Astrocyte of the cerebellum (primary cell): ENCODE results near the gene SDC1.

Experiments
- DNase-seq: peaks from one replicate; pipeline ENCODE4 v3.0.0-alpha.2; 2011; ENCODE audit warnings: low read depth
- H3K4me3 ChIP-seq: 2 replicates; pipeline ENCODE4 v1.5.1; 2011; ENCODE audit warnings: mild to moderate bottlenecking, low read depth, low read length, moderate library complexity
- in situ Hi-C: cut with HindIII; loops from 2 replicates; pipeline ENCODE4 v1.10.0; 2017; ENCODE audit warnings: low sequenced_read_pairs
- TF ChIP-seq, protein P1 (sequence below): IDR thresholded peaks from 2 replicates; pipeline ENCODE4 v1.5.1; 2012; ENCODE audit warnings: low read length, low read depth, moderate library complexity, mild to moderate bottlenecking; ENCODE audit errors: missing control alignments

Gene SDC1

DNA sequence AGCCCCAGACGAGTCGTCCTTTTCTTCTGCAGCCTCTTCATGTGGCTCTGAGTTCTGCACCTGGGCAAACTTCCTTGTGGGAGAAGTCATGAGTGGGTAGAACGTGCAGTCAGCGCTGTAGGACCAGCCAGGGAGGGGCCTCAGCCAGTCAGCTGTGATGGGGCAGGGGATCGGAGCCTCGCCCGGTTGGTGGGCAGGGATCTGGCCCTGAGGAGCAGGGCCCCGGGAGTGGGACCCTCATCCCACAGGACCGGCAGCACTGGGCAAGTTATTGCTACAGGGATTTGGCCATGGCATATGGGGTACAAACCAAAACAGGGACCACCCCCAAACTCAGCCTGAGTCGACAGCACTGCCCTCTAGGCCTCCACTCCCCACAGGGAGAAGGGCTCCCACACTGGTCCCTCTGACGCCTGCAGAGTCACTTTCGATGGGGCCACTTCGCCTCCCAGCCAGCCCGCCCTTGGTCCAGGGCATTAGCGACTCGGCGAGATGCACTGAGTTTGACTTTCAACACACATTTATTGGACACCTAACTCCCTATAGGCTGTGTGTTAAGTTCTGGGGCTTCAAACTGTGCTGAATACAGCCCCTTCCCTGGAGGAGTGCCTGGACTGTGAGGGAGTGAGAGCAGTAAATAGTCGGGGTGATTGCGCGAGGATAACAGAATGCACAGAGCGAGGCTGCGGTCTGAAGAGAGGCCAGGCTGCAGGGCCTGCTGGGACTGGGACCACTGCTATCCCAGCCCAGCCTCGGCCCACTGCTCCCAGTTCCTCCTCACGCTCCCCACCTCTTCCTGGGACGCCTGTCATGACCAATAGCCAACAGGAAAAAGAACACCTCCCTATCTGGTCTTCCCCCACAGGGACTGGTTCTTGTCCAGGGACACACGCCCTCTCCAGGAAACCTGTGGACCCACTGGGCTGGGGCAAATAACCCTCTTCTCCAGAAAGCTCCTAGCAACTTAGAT lies 55.9 kb downstream of the SDC1 start:
- H3K4me3 ChIP-seq = no peak overlapping the region
- in situ Hi-C loops = loop anchor here (5.0 kb wide), 1 partner anchor 38 kb away; no protein-coding TSS in a partner anchor
- TF ChIP-seq, protein P1, sequence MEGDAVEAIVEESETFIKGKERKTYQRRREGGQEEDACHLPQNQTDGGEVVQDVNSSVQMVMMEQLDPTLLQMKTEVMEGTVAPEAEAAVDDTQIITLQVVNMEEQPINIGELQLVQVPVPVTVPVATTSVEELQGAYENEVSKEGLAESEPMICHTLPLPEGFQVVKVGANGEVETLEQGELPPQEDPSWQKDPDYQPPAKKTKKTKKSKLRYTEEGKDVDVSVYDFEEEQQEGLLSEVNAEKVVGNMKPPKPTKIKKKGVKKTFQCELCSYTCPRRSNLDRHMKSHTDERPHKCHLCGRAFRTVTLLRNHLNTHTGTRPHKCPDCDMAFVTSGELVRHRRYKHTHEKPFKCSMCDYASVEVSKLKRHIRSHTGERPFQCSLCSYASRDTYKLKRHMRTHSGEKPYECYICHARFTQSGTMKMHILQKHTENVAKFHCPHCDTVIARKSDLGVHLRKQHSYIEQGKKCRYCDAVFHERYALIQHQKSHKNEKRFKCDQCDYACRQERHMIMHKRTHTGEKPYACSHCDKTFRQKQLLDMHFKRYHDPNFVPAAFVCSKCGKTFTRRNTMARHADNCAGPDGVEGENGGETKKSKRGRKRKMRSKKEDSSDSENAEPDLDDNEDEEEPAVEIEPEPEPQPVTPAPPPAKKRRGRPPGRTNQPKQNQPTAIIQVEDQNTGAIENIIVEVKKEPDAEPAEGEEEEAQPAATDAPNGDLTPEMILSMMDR = no peak
- no peak for DNase-seq

DNA sequence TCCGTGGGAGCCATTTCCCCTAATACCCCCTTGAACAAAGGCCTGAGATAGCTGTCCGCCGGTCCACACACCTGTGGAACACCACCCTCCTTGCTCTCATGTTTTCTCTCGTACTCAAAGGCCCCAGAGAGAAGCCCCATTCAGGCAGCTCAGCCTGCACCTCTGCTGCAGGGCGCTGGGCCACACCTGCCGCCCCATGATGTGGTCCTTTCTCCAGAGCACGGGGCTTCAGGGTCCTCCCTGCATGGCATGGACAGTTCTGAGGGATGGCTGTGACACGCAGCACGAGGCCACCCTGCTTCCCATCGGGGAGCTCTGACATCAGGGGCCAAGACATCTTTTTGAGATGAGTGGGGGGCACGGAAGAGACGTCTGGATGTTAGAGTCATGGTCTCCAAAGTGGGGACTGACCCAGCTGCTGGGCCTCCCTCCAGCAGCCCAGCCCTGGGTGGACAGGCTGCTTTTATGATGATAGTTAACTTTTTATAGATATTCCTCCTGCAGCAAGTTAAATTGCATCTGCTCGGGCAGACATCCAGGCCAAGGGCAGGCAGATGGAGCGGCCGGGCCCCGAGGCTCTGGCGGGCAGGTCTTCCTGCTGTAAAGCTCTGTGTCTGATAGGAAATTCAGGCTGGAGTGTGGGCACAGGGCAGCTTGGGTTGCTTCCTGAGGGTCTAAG lies 56.7 kb downstream of the SDC1 start:
- DNase-seq = no peak
- in situ Hi-C loops = loop anchor here (5.0 kb wide), 1 partner anchor 39 kb away; no protein-coding TSS in a partner anchor
- H3K4me3 ChIP-seq = no peak overlapping the region
- TF ChIP-seq, protein P1 = no peak

DNA sequence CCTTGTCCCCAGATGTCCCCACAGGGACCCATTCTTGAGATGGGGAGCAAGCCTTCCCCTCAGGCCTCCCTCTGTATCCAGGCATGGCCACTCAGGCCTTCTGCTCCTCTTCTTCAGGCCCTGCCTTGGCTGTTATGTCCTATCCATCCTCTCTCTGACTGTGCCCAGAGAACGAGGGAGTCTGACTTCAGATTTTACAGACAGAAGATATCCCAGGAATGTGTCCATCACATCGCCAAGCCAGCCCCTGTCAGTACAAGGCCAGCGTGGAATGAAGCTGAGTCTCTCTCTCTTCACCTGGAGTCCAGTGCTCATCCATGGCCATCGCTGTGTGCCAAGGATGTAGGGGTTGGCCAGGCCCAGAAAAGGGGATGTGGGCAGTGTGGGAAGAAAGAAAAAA lies 57.6 kb downstream of the SDC1 start:
- H3K4me3 ChIP-seq = no peak overlapping the region
- no peak for DNase-seq
- in situ Hi-C loops = loop anchor here (5.0 kb wide), 1 partner anchor 40 kb away; no protein-coding TSS in a partner anchor
- TF ChIP-seq, protein P1 = no peak

DNA sequence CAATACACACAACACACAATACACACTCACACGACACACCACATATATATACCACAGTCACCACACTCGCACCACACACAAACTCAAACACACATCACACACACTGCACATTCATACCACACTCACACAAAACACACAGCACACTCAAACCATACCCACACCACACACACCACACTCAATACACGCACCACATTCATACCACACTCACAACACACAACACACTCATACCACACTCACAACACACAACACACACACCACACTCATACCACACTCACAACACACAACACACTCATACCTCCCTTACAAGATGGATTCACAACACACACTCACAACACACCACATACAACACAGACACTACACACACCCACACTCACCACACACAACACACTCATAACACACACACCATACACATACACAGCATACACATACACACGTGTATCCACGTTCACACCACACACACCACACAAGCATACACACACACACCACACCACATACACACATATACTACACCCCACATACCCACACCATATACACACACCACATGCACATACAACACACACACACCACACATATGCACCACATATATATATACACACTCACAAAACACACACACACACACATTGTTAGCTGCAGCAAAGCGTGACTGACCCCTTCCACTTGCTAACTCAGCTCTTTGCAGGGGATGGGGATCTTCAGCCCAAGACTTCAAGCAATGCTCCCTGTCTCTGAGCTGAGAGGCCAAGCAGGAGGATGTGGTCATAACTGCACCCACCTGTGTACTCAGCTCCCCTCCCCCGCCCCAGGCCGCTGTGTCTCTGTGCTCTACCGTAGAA lies 59.0 kb downstream of the SDC1 start:
- in situ Hi-C loops = loop anchor here (5.0 kb wide), 1 partner anchor 41 kb away; no protein-coding TSS in a partner anchor
- H3K4me3 ChIP-seq = no peak overlapping the region
- no peak for DNase-seq
- TF ChIP-seq, protein P1 = no peak

DNA sequence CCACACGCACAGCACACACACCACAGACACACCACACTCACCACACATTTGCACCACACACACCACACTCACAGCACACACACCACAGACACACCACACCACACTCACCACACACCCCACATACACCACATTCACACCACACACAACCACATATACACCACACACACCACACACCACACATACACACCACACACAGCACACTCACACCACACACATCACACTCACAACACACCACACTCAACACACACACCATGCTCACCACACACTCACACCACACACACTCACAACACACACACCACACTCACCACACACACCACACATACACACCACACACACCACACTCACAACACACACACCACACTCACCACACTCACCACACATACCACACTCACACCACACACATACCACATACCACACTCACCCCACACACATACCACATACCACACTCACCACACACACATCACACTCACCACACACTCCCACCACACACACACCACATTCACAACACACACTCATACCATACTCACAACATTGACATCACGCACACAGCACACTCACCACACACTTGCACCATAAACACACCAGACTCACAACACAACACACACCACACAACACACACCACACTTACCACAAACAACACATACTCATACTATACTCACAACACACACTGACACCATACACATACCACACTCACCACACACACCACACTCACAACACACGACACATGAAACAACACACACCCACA lies 60.0 kb downstream of the SDC1 start:
- no peak overlapping the region for H3K4me3 ChIP-seq
- DNase-seq = no peak
- in situ Hi-C loops = loop anchor here (5.0 kb wide), 1 partner anchor 42 kb away; no protein-coding TSS in a partner anchor
- TF ChIP-seq, protein P1 = no peak
